ENCODE data around the gene CHKA. TPM values are rescaled to one million over a fixed set of nuclear protein-coding genes. Genes with fewer than 3 reads are reported as not detected.

Gene CHKA
- total and polyA plus RNA-seq, 9 of the 15 experiments (the other 6 are each of a cell fraction or from before 2014, with no cell fraction given), result 3.6 to 37.0 (median 30.2) TPM

DNA sequence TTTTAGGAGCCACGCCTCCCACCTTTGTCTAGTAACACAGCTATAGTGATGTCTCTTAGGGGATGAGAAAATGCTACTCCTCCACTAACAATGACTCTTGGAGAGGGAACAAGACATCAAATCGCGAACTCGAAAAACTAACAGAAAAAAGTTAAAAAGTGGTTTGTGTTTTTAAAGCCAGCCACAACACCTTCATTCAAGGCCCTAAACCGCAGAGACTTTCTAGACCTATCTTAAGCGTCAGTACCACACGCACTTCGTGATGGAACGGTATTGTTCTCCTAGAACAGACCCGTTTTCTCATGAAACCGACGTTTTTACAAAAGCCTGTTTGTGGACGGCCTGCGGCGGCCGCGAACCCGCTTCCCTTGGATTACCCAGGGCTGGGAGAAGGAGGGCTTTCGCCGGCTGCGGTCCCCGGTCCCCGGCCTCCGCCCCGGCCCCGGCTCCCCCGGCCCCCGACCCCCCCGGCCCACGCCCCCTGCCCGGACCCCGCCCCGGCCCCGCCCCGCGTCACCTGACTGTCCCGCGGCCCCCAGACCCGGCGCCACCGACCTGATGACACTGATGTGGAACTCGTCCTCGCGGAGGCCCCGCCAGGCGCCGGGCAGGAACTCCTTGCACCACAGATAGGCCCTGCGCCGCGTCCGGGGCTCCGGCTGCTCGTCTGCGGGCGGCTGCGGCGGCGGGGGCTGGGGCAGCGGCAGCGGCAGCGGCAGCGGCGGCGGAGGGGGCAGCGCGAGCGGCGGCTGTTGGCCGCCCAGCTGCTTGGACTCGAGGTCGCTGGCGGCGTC lies 718 bp downstream of the CHKA start:
- peak overlapping the region; percentile 88 for H3K27ac ChIP-seq (ENCODE audit: extremely low read depth, low read depth, low read length)
- H2AFZ ChIP-seq (ENCODE audit: low read depth, low read length), result peak overlapping the region; percentile 60; the same call in 1 of the 2 replicates
- in situ Hi-C loops (cut with MboI), result no loop called here
- no peaks in the 10 kb centered on the region for H4K20me1 ChIP-seq (replicated peaks; ENCODE audit: control insufficient read depth, insufficient read depth, low read length)
- intact Hi-C loops (cut with micrococcal nuclease), result no loop called here
- TSS peak; percentile 43 for BruUV-seq (replicated peaks)
- peaks cover 23 to 38% of the 10 kb centered on the region in 2 experiments for H3K4me1 ChIP-seq (replicated peaks in 1 of 2; ENCODE audit: control insufficient read depth in 2 of 2, insufficient read depth in 2 of 2, low read length in 2 of 2)
- peak overlapping the region; percentile 85 for H3K4me2 ChIP-seq (ENCODE audit: insufficient read depth, low read length)
- FAIRE-seq (peak; percentile 35), DNase-seq (ENCODE audit: extremely low read depth in 1 of 4, low spot score in 3 of 4) (peak; percentile 52 to 73 (median 70)), ATAC-seq (peak; percentile 3; the same call in 2 of the 3 replicates)
- ChIA-PET CTCF (ENCODE audit: low intra/inter-chr PET ratio) (interaction anchor here (0.6 kb wide), 1 partner anchor 86 kb away, joined by 3 read pairs; no protein-coding TSS in a partner anchor), POLR2A (interaction anchor here (0.7 to 4.7 kb wide), 2 partner anchors 13 to 87 kb away, joined by 3 to 31 read pairs; no protein-coding TSS in a partner anchor)
- under 1% methylated on average over 31 of the region's 73 CpGs for WGBS (ENCODE audit: insufficient coverage, low coverage, missing lambda C conversion rate)
- H3K36me3 ChIP-seq (ENCODE audit: control insufficient read depth, insufficient read depth, low read length), result peaks cover 28% of the 10 kb centered on the region; the same call in 2 of the 3 replicates
- H3K9me3 ChIP-seq (replicated peaks; ENCODE audit: control insufficient read depth, insufficient read depth, low read depth, low read length), result no peaks in the 10 kb centered on the region
- no peaks in the 10 kb centered on the region for H3K9me1 ChIP-seq (ENCODE audit: control insufficient read depth, insufficient read depth, low read length)
- no peaks in the 10 kb centered on the region for H3K27me3 ChIP-seq (ENCODE audit: control insufficient read depth in 2 of 2, insufficient read depth in 2 of 2, low read length in 2 of 2)
- peak overlapping the region; percentile 58 to 94 for H3K9ac ChIP-seq (ENCODE audit: insufficient read depth in 1 of 2, low read depth in 2 of 2, low read length in 2 of 2)
- peaks cover 49% of the 10 kb centered on the region for H3K79me2 ChIP-seq (ENCODE audit: control insufficient read depth, insufficient read depth, low read length)
- H3K4me3 ChIP-seq, result peak overlapping the region; percentile 63
- TF ChIP-seq ZBTB7A (IDR thresholded peaks at IDR 0.05; ENCODE audit: borderline replicate concordance, control insufficient read depth, low read depth, low read length) (peak; percentile 57; the same call in 1 of the 2 replicates), ELF1 (tag; IDR thresholded peaks at IDR 0.05) (no peak), ZNF347 (CRISPR knock-in tag; IDR thresholded peaks at IDR 0.05; ENCODE audit: low read depth) (no peak), NR2F6 (CRISPR knock-in tag; IDR thresholded peaks at IDR 0.05) (no peak), CEBPG (CRISPR knock-in tag; IDR thresholded peaks at IDR 0.05) (no peak), CEBPG (tag; conservative IDR thresholded peaks at IDR 0.05 in 1 of 2, IDR thresholded peaks at IDR 0.05 in 1 of 2) (no peak), SRSF1 (IDR thresholded peaks at IDR 0.05; ENCODE audit: low read depth, low read length) (no peak), TAF9B (IDR thresholded peaks at IDR 0.05; ENCODE audit: partially characterized antibody) (no peak), SAP30 (IDR thresholded peaks at IDR 0.05; ENCODE audit: borderline replicate concordance, insufficient read depth, low read depth, low read length, poor library complexity, severe bottlenecking) (peak; percentile 42), BRD4 (IDR thresholded peaks at IDR 0.05) (no peak), POLR3A (IDR thresholded peaks at IDR 0.05; ENCODE audit: borderline replicate concordance, extremely low read depth, insufficient read depth, insufficient read length) (no peak), SIN3A (IDR thresholded peaks at IDR 0.05; ENCODE audit: borderline replicate concordance in 2 of 2, control insufficient read depth in 1 of 2, low read depth in 2 of 2, low read length in 2 of 2) (0 out of 4 replicates have a peak, but pooled peaks of 1 of the 2 experiments have one; percentile 13), SOX6 (IDR thresholded peaks at IDR 0.05) (0 out of 2 replicates have a peak, but pooled peaks have one; percentile 22)
- TF ChIP-seq, protein P1, sequence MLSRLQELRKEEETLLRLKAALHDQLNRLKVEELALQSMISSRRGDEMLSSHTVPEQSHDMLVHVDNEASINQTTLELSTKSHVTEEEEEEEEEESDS (CRISPR knock-in tag; IDR thresholded peaks at IDR 0.05), result no peak
- TF ChIP-seq, protein P2, sequence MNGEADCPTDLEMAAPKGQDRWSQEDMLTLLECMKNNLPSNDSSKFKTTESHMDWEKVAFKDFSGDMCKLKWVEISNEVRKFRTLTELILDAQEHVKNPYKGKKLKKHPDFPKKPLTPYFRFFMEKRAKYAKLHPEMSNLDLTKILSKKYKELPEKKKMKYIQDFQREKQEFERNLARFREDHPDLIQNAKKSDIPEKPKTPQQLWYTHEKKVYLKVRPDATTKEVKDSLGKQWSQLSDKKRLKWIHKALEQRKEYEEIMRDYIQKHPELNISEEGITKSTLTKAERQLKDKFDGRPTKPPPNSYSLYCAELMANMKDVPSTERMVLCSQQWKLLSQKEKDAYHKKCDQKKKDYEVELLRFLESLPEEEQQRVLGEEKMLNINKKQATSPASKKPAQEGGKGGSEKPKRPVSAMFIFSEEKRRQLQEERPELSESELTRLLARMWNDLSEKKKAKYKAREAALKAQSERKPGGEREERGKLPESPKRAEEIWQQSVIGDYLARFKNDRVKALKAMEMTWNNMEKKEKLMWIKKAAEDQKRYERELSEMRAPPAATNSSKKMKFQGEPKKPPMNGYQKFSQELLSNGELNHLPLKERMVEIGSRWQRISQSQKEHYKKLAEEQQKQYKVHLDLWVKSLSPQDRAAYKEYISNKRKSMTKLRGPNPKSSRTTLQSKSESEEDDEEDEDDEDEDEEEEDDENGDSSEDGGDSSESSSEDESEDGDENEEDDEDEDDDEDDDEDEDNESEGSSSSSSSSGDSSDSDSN (IDR thresholded peaks at IDR 0.05; ENCODE audit: borderline replicate concordance in 1 of 2, low read depth in 2 of 2, low read length in 2 of 2), result 0 out of 4 replicates have a peak, but pooled peaks of 1 of the 2 experiments have one; percentile 23
- TF ChIP-seq, protein P3, sequence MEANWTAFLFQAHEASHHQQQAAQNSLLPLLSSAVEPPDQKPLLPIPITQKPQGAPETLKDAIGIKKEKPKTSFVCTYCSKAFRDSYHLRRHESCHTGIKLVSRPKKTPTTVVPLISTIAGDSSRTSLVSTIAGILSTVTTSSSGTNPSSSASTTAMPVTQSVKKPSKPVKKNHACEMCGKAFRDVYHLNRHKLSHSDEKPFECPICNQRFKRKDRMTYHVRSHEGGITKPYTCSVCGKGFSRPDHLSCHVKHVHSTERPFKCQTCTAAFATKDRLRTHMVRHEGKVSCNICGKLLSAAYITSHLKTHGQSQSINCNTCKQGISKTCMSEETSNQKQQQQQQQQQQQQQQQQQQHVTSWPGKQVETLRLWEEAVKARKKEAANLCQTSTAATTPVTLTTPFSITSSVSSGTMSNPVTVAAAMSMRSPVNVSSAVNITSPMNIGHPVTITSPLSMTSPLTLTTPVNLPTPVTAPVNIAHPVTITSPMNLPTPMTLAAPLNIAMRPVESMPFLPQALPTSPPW (CRISPR knock-in tag; IDR thresholded peaks at IDR 0.05), result peak; percentile 86
